Measurements from ENCODE around the gene TMEM258.

The TMEM258 gene

DNA sequence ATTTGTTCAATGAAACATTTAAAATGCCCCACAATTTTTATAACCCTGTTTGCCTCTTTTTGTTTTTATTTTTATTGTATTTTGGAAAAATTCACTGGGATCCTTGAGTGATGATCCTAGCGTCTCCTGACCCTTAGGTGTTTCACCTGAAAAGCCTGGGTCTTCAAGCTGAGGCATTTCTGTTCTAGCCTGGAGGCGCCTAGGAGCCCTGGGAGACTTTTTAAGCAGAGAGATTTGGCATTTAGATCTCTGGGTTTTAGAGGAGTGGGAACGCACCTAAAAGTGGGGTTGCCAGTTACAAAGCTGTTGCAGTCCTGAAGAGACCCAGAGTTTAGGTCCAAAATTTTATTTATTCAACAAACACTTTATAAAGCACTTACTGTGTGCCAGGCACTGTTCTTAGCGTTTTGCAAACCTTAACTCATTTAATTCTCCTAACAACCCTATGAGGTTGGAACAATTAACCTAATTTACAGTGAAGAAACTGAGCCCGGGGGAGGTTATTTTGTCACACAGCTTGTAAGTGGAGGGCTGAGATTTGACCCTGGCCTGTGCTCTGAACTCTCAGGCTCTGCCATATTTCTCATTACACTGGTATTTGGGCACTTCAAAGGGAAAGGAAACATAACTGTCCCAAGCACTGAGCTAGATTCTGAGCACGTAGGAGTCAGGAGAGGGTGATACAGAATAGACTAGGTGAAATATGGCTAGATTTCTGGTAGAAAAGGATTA lies 25.2 kb upstream of the TMEM258 start:
- DNase-seq = no peak

GRCh38 chr11:61816736-61817455 lies 24.5 kb upstream of the TMEM258 start, which contains the start of gene FADS1:
TSS of gene FADS1 (minus strand) at chr11:61817003. CDS start at chr11:61816929, 74 bp downstream.
- peak; percentile 89 for DNase-seq

GRCh38 chr11:61815790-61816735 lies 23.7 kb upstream of the TMEM258 start:
- DNase-seq = peak; percentile 75

DNA sequence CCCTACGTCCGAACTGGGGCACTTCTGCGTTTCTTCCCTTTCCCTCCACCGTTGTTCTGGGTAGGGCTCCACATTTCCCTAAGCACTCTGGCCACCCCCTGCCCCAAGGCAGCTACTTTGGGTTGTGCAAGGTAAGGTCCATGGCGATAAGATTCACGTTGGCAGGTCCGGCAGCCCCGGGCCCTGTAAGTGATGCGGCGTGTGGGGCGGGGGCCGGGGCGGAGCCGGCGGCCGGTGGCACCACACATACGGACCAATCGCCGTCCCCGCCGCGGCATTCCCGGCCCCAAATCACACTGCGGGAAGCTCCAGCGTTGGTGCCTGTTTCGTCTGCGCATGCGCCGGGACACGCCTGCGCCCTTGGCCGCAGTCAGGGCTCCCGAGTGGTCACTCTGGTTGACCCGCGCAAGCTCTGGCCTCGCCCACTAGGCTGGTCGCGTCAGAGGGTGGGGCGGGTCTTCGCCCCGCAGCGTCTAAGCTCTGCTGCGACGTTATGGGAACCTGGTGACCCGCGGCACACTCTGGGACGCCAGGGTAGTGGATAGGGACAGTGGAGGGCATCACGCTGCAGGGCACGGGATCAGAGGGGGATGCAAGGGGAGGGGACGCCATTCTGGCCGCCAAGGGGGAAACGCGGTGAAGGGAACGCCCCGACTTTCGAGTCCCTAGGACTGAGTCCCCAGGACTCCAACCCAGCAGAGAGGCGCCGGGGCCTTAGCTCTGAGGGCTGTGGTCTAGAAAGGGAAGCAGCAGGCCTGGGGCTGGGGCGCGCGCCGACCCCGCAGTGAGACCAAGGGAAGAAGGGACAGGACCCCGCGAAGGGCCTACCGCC lies 22.8 kb upstream of the TMEM258 start:
- peak; percentile 71 for DNase-seq

DNA sequence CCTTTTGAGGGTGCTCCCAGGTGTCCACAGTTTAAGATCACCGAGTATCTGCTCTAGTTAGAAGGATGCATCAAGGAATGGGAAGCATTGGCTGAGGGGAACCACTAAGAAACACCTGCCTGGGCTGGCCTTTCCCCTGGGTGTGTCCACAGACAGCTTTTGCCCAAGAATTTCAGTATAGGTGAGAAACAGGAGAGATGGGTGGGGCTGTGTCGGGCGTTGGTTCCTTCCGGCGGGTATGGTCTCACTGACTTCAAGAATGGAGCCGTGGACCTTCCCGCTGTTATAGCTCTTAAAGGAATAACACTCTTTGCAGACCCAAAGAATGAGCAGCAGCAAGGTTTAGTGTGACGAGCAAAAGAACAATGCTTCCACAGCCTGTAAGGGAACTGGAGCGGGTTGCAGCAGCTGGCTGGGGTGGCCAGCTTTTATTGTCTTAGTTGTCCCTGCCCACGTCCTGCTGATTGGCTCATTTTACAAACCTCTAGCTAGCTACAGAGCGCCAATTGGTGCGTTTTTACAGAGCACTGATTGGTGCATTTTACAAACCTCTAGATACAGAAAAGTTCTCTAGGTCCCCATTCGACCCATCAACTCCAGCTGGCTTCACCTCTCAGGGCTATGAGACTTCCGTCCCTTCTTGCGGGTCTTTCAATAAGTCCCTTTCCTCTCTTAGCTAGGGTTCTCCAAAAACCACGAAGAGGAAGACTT lies 22.0 kb upstream of the TMEM258 start:
- DNase-seq = peak; percentile 39

DNA sequence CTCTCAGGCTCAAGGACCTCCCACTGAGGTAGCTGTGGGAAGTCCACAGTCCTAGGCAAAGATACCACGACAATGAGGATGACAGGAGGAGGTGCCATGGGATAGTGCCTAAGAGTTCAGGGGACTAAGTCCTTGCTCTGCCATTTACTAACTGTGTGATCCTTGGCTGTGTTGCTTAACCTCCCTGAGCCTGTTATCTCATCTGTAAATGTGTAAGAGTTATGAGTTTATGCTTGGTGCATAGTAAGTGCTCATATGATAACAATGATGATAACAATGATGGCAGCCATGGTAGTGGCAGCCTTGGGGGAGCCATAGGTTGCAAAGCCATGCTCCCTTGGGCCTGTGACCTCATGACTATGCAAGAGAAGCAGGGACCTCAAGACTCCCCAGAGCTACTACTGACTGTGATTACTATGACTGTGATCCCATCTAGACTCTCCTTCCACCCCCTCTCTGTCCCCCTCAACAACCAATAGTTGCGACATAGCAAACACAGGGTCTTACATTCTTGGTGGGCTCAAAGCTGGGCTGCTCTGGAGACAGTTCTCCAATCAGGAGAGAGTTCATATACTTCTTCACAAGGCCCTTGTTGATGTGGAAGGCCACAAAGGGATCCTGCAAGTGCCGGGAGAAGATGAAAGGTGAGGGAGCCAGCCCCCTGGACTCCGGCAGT lies 20.5 kb upstream of the TMEM258 start:
- DNase-seq = no peak

GRCh38 chr11:61811831-61812230 lies 19.4 kb upstream of the TMEM258 start:
- DNase-seq = no peak

DNA sequence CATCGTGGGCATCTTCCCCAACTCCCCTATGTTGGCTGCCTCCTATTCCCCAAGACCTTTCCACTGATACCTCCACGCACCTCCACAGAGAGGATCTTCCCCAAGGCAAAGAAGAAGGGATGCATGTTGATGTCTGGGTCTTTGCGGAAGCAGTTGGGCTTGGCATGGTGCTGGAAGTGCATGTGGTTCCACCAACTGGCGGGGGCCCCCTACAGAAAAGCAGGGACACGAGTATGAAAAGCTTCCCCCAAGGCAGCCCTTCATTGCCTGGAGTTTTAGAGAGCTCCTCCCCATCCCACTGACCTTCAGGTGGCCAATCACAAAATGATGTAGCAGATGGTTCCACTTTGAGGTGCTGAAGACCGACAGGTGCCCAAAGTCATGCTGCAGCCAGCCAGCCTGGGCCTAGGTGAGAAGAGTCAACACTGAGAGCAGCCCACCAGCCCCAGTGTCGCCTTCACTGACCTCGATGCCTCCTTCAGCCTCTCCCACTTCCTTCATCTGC lies 18.3 kb upstream of the TMEM258 start:
- no peak for DNase-seq

DNA sequence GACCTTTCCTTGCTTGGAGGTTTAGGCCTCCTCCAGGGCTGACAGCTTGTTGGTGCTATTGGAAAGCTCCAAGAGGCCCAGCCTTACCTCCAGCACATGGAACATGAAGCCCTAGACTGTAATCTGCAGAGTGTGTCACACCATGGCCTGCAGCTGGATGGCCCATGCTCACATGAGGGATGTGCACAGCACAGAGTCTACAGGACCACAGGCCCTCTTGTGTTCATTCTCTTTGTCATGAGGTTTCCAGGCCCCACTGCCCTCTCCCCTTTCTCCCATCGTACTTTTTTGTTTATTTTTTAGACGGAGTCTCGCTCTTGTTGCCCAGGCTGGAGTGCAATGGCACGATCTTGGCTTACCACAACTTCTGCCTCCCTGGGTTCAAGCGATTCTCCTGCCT lies 14.4 kb upstream of the TMEM258 start:
- DNase-seq = no peak

DNA sequence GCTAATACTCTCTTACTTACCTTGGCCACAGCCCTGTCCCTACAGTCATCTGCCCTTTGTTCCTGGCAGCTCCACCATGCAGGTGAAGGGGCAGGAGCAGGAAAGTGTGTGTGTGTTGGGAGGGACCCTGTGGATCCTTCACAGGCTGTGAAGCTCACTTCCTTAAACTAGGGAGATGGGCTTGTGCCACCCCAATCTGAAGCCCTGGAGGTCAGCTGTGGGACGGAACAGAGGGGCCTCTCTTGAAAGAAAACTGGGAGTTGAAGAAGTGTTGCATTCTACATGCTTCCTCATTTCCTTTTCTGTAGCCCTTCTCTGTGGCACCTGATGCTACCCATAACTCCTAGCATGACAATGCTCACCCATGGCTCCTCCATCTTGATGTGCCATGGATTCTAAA lies 12.7 kb upstream of the TMEM258 start:
- DNase-seq = no peak

DNA sequence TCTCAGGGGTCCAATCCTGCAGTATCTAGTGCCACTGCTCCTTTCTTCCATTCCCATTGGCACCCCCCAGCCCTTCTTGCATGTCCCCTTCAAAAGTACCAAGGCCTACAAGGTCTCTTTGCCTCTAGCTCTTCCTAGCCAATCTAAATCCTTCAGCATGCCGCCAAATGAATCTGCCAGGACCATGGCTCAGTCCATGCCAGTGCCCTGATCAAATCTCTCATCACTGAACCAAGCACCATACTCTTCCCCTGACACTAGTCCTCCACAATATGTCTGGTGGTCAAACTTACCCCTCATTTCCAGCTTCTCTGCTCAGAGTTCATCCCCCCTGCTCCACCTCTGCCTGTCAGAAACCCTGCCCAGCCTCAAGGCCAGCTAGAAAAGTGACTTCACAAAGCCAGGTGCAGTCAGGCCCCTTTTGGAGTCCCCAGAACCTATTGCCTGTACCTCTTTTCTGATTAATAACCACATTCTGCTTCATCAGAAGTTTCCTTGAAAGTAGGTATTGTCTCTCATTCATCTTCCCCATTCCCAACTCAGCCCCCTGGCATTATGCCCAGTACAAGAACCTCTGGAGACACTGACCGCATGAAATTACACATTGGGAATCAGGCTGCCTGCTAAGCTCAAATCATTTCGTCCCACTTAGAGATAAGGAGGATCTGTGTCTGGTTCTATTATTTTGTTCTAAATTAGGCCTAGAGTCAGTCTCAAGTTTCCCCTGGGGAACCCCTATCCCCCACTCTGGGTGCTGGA lies 11.7 kb upstream of the TMEM258 start:
- DNase-seq = no peak

DNA sequence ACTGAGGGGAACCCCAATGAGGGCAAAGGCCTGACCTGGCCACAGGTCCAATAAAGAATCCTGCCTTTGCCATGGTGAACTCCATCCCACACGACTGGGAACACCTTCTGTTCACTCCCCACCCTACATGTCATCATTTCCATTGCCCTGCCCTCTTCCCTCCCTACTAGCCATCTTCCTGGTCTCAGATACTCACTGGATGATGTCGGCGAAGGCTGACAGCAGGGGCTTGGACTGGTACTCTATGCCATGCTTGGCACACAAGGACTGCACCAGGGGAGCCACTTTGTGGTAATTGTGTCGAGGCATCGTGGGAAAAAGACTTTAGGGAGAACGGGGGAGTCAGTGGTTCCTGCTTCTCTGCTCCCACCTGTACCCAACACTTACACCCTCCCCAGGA lies 10.2 kb upstream of the TMEM258 start:
- DNase-seq = no peak

GRCh38 chr11:61800331-61801281 lies 8.2 kb upstream of the TMEM258 start:
- DNase-seq = no peak

DNA sequence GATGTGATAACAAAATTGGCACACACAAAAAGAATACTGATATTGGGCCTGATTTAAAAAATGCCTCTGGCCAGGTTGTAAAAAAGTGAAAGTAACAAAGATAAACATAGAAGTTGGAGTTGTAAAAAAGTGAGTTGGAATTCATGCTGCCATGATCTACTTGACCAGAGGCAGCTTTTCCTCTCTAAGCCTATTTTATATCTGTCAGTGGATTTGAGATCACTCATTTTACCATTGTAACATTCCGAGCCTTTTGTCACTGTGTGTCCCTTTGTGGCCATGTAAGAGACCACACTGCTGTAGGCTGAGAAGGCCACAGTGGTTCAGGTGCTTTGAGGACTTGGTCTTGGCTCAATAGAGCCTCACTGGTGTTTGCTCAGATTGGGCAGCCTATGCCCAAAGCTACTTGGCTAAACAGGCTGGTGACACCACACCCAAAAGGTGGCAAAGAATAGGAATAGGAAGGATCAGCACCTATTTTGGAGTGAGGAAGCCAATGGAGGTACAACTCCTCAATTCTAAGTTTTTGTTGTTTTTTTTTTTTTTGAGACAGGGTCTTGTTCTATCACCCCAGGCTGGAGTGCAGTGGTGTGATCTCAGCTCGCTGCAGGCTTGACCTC lies 7.4 kb upstream of the TMEM258 start:
- no peak for DNase-seq

GRCh38 chr11:61797263-61797944 lies 5.0 kb upstream of the TMEM258 start:
- peak; percentile 72 for DNase-seq

GRCh38 chr11:61795876-61796526 lies 3.6 kb upstream of the TMEM258 start:
- no peak for DNase-seq

GRCh38 chr11:61795459-61795858 lies 3.1 kb upstream of the TMEM258 start:
- no peak for DNase-seq
